HEK293T (cell line): ENCODE measurements around the gene JMJD1C.

Experiments
- CTCF ChIA-PET: fragments of 350-600 bp; formaldehyde crosslinking; extraction: SDS; loops from one replicate; lab custom pipeline; 2021; ENCODE audit warnings: antibody characterized with exemption, inconsistent platforms; lab: Yijun Ruan, JAX
- POLR2A ChIA-PET: fragments of 350-600 bp; formaldehyde crosslinking; extraction: SDS; loops from one replicate; lab custom pipeline; 2020; ENCODE audit warnings: antibody characterized with exemption, inconsistent platforms; lab: Yijun Ruan, JAX
- DNase-seq: peaks from one replicate; pipeline ENCODE4 v3.0.0; 2012; ENCODE audit warnings: mixed read lengths; ENCODE audit errors: extremely low spot score
- ARNT ChIP-seq: fragments of 450-650 bp; IDR thresholded peaks from 2 replicates; pipeline ENCODE4 v1.6.1; 2017; ENCODE audit warnings: mild to moderate bottlenecking
- BHLHE40 ChIP-seq: fragments of 450-650 bp; IDR thresholded peaks from 2 replicates; pipeline ENCODE4 v1.6.1; 2016; ENCODE audit warnings: mild to moderate bottlenecking, moderate library complexity, borderline replicate concordance
- CTBP1 ChIP-seq: fragments of 450-650 bp; IDR thresholded peaks from 2 replicates; pipeline ENCODE4 v1.6.1; 2016; ENCODE audit warnings: borderline replicate concordance
- ELF4 ChIP-seq: fragments of 450-650 bp; IDR thresholded peaks from 2 replicates; pipeline ENCODE4 v1.6.1; 2017; ENCODE audit warnings: antibody characterized with exemption
- FOXA1 ChIP-seq: fragments of 450-650 bp; IDR thresholded peaks from 2 replicates; pipeline ENCODE4 v1.6.1; 2016; ENCODE audit warnings: mild to moderate bottlenecking
- FOXK2 ChIP-seq: fragments of 450-650 bp; IDR thresholded peaks from 2 replicates; pipeline ENCODE4 v1.6.1; 2016; ENCODE audit warnings: mild to moderate bottlenecking
- FOXM1 ChIP-seq: fragments of 450-650 bp; IDR thresholded peaks from 2 replicates; pipeline ENCODE4 v1.6.1; 2017; ENCODE audit warnings: mild to moderate bottlenecking, borderline replicate concordance
- HDGF ChIP-seq: fragments of 450-650 bp; IDR thresholded peaks from 2 replicates; pipeline ENCODE4 v1.6.1; 2017; ENCODE audit warnings: antibody characterized with exemption, borderline replicate concordance
- L3MBTL2 ChIP-seq: fragments of 450-650 bp; conservative IDR thresholded peaks from 2 replicates; pipeline ENCODE4 v1.6.1; 2016; ENCODE audit warnings: mild to moderate bottlenecking
- LEF1 ChIP-seq: fragments of 450-650 bp; IDR thresholded peaks from 2 replicates; pipeline ENCODE4 v1.6.1; 2017; ENCODE audit warnings: mild to moderate bottlenecking, borderline replicate concordance
- NFRKB ChIP-seq: fragments of 450-650 bp; IDR thresholded peaks from 2 replicates; pipeline ENCODE4 v1.6.1; 2016; ENCODE audit warnings: mild to moderate bottlenecking, moderate library complexity
- SP1 ChIP-seq: fragments of 450-650 bp; IDR thresholded peaks from 2 replicates; pipeline ENCODE4 v1.6.1; 2017
- SUZ12 ChIP-seq: fragments of 450-650 bp; IDR thresholded peaks from 2 replicates; pipeline ENCODE4 v1.6.1; 2016; ENCODE audit warnings: mild to moderate bottlenecking
- TARDBP ChIP-seq: fragments of 450-650 bp; IDR thresholded peaks from 2 replicates; pipeline ENCODE4 v1.6.1; 2016
- ZNF384 ChIP-seq: fragments of 450-650 bp; IDR thresholded peaks from 2 replicates; pipeline ENCODE4 v1.6.1; 2016
- TF ChIP-seq, protein P1 (sequence below): fragments of 450-650 bp; IDR thresholded peaks from 2 replicates; pipeline ENCODE4 v1.6.1; 2016

JMJD1C gene

DNA sequence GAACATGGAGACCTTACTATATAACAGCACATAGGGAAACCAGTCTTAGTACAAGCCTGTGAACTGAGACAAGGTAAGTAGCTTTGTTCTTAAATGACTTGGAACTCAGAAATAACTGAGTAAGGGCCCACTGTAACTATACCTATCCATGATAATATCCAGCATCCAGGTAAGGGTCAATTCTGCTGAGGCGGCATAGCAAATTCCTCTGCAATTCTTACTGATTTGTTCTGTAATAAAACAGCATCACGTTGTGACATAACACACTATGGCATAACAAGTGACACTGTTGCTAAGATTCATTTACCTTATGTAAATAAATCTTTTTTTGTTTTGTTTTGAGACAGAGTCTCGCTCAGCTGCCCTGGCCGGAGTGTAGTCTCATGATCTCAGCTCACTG, 97.4 kb downstream of the JMJD1C start:
- no peak for DNase-seq
- TF ChIP-seq SP1: no peak
- TF ChIP-seq ZNF384: no peak
- TF ChIP-seq SUZ12: no peak
- TF ChIP-seq TARDBP: no peak
- TF ChIP-seq NFRKB: no peak
- TF ChIP-seq LEF1: no peak
- TF ChIP-seq BHLHE40: no peak
- no peak for TF ChIP-seq FOXM1
- TF ChIP-seq ARNT: no peak
- no peak for TF ChIP-seq FOXK2
- TF ChIP-seq HDGF: no peak
- TF ChIP-seq, protein P1, sequence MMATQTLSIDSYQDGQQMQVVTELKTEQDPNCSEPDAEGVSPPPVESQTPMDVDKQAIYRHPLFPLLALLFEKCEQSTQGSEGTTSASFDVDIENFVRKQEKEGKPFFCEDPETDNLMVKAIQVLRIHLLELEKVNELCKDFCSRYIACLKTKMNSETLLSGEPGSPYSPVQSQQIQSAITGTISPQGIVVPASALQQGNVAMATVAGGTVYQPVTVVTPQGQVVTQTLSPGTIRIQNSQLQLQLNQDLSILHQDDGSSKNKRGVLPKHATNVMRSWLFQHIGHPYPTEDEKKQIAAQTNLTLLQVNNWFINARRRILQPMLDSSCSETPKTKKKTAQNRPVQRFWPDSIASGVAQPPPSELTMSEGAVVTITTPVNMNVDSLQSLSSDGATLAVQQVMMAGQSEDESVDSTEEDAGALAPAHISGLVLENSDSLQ: no peak
- TF ChIP-seq ELF4: no peak
- TF ChIP-seq CTBP1: no peak
- no peak for TF ChIP-seq FOXA1
- no peak for TF ChIP-seq L3MBTL2
- CTCF ChIA-PET: no interaction called here
- POLR2A ChIA-PET: no interaction called here

DNA sequence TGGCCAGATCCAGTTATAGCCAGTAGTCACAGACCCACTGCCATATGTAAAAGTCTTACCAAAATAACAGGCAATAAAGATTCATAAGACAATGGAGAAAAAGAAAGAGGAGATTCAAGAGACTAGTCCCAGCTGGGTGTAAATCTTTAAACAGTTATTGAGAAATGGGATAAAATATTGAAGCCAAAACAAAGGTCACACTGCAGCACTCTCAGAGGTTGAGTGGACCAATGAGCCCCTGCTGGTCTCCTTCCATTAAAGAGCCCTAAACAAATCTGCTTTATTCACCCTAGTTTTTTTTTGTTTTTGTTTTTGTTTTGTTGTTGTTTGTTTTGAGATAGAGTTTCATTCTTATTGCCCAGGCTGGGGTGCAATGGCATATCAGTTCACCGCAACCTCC, 98.8 kb downstream of the JMJD1C start:
- POLR2A ChIA-PET: no interaction called here
- CTCF ChIA-PET: no interaction called here
- no peak for TF ChIP-seq LEF1
- no peak for TF ChIP-seq ARNT
- TF ChIP-seq BHLHE40: no peak
- no peak for TF ChIP-seq ELF4
- TF ChIP-seq ZNF384: no peak
- TF ChIP-seq SUZ12: no peak
- TF ChIP-seq, protein P1: no peak
- TF ChIP-seq FOXK2: no peak
- no peak for TF ChIP-seq L3MBTL2
- no peak for TF ChIP-seq SP1
- no peak for TF ChIP-seq FOXM1
- no peak for TF ChIP-seq NFRKB
- no peak for TF ChIP-seq HDGF
- TF ChIP-seq CTBP1: no peak
- TF ChIP-seq FOXA1: no peak
- TF ChIP-seq TARDBP: no peak
- DNase-seq: no peak

DNA sequence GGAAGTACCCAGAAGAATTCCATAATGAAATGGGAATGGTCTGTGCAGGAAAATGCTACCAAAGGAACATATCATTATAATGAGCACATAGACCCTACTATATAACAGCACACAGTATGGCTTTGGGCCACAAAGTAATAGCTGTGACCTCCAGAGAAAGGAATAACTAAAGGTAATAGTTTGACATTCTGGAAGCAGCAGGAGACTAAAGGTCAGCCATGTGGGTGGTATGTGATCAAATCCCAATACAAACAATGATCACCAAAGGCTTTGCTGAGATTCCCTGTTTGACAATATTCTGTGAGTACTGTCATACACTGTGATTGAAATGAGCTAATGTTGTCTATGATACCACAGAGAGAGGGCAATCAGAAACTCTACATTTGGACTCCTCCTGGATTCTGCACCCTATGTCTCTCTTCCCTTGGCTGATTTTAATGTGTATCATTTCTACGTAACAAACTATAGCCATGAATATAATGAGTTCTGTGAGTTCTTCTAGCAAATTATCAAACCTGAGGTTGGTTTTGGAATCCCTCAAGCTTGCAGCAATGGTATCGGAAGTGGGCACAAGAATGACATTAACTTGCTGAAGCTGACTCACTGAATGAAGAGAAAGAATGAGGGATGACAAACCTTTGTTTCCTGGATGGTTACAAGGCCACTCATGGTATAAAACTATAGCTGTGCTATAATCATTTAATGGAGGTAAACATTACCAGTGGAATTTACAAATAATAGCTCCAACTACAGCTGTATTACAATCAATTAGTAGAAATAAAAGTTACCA, 99.6 kb downstream of the JMJD1C start:
- TF ChIP-seq FOXM1 (no peak), HDGF (no peak), ZNF384 (no peak), ELF4 (no peak), TARDBP (no peak), ARNT (no peak), L3MBTL2 (no peak), SUZ12 (no peak), FOXK2 (no peak), BHLHE40 (no peak), LEF1 (no peak), CTBP1 (no peak), FOXA1 (no peak)
- TF ChIP-seq, protein P1: no peak
- ChIA-PET POLR2A (no interaction called here), CTCF (no interaction called here)
- no peak for DNase-seq

DNA sequence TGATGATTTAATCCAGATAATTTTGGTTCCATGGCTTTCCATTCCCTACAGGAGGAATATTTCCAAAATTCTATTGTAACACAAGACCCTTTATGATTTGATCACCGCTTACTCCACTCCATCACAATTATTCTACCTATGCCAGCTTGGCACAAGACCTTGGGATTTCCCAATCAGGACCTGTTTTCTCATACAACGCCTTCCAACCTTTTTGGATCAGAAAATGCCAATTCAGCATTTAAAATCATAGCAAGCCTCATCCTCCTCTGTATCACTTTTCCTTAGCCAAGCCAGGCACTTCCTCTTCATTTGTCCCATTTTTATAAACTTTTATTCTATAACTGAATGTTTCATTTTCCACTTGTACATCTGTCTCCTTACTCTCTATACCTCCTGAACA, 100.9 kb downstream of the JMJD1C start:
- POLR2A ChIA-PET: no interaction called here
- DNase-seq: no peak
- CTCF ChIA-PET: no interaction called here
- TF ChIP-seq SP1 (no peak), ELF4 (no peak), CTBP1 (no peak), NFRKB (no peak), LEF1 (no peak), FOXM1 (no peak), TARDBP (no peak), SUZ12 (no peak)

DNA sequence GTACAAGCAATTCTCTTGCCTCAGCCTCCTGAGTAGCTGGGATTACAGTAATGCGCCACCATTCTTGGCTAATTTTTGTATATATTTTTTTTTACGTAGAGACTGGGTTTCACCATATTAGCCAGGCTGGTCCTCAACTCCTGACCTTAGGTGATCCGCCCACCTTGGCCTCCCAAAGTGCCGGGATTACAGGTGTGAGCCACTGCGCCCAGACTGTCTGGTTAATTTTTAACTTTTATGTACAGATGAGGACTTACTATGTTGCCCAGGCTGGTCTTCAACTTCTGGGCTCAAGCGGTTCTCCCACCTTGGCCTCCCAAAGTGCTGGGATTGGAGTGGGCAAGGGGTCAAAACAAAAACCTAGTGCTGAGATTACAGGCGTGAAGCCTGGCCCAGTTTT, 101.8 kb downstream of the JMJD1C start:
- CTCF ChIA-PET: no interaction called here
- DNase-seq: no peak
- POLR2A ChIA-PET: no interaction called here
- TF ChIP-seq L3MBTL2 (no peak), ARNT (no peak), FOXM1 (no peak), NFRKB (no peak), LEF1 (no peak), TARDBP (no peak), ZNF384 (no peak), CTBP1 (no peak), BHLHE40 (no peak)
- TF ChIP-seq, protein P1: no peak

DNA sequence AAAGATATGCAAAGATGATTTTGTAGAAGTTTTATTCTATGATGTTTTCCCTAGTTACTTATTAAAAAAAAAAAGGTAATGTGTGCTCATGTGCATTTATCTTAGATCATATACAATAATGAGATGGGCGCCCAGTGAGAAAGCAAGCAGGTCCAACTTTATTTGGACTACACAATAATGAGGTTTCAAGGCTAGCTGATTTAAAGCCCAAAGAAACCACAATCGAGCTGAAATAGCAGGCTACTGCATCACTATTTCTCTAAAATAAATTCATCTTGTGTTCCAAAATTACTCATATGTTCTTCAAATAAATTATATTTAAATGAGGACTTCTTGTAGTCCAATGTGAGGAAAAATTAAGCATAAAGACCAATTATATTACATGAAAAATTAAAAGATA, 110.1 kb downstream of the JMJD1C start:
- CTCF ChIA-PET: no interaction called here

More for the DNA sequence above, 110.1 kb downstream of the JMJD1C start:
- TF ChIP-seq ARNT: no peak
- TF ChIP-seq L3MBTL2: no peak
- no peak for TF ChIP-seq LEF1
- no peak for TF ChIP-seq BHLHE40
- no peak for TF ChIP-seq SP1
- no peak for TF ChIP-seq FOXA1
- TF ChIP-seq FOXM1: no peak
- TF ChIP-seq ELF4: no peak
- TF ChIP-seq, protein P1: no peak
- no peak for TF ChIP-seq SUZ12
- no peak for TF ChIP-seq HDGF
- no peak for TF ChIP-seq TARDBP
- TF ChIP-seq NFRKB: no peak
- TF ChIP-seq CTBP1: no peak
- TF ChIP-seq ZNF384: no peak
- TF ChIP-seq FOXK2: no peak
- no peak for DNase-seq
- POLR2A ChIA-PET: no interaction called here
